Daoy (cell line): ENCODE results near the gene COMP. TPM values are rescaled to one million over a fixed set of nuclear protein-coding genes. Genes with fewer than 3 reads are reported as not detected.
"Not testable (repeated sequence)": the region's sequence is repeated elsewhere in the genome, so short reads cannot be mapped to it uniquely, and the experiment has no call there.

Source experiments
- DNase-seq: peaks from one replicate; pipeline ENCODE4 v3.0.0-alpha.2; 2015; ENCODE audit warnings: low read depth
- total RNA-seq: library from RNA; depleted of rRNA; stranded (reverse); fragments of >200 nt; shearing (Covaris generic); gene quantifications from 2 replicates; pipeline ENCODE4 v1.2.3, GENCODE V29; 2014; rRNA removed

The COMP gene
- not detected in 2 replicates for total RNA-seq

- DNase-seq = no peak
Measured at GRCh38 chr19:18790566-18791314, at the start of gene COMP. Gene COMP (minus strand): TSS chr19:18791305. CDS start chr19:18791269, 36 bp downstream.

DNA sequence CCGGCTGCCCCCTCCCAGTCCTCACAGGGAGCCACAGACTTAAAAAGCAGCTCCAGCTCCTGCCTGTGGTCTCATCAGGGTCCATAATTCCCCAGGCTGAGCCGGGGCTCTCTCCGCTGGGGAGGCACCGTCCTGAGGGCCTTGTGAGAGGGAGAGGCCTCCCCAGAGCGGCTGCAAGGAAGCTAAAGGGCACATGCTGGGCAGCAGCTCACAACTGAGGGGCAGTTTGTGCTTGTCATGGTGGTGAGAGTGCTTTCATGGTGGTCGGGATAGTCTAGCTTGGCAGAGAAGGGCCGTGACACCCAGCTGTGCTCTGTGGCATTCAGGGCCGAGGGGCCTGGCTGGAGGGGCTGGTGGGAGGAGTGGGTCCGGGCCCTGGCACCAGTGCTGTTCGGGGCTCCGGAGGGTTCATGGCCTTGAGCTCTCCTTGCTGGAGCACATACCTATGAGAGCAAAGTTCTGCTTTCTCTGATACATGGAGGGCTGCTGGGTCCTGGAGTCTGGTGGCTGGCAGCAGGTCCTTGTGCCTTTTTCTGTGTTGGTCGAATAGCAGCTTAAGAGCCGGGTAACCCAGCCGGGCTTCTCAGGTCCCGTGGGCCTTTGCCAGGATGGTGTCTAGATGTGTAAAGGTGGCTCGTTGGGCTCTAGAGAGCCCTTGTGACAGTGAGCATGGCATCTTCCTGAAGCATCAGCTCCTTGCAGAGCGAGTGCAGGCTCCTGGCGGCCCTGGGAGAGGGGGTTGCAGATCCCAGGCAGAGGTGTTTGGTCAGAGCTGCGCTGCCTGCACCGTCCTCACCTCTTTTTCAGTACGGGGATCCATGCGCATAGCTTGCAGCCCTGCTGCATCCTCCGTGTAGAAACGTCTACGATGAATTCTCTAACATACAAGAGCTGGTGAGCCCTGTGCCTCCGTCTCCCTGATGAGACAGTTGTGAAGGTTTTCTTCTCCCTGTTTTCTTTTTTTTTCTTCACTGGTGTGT is 49.5 kb upstream of the COMP start:
- no peak for DNase-seq

DNA sequence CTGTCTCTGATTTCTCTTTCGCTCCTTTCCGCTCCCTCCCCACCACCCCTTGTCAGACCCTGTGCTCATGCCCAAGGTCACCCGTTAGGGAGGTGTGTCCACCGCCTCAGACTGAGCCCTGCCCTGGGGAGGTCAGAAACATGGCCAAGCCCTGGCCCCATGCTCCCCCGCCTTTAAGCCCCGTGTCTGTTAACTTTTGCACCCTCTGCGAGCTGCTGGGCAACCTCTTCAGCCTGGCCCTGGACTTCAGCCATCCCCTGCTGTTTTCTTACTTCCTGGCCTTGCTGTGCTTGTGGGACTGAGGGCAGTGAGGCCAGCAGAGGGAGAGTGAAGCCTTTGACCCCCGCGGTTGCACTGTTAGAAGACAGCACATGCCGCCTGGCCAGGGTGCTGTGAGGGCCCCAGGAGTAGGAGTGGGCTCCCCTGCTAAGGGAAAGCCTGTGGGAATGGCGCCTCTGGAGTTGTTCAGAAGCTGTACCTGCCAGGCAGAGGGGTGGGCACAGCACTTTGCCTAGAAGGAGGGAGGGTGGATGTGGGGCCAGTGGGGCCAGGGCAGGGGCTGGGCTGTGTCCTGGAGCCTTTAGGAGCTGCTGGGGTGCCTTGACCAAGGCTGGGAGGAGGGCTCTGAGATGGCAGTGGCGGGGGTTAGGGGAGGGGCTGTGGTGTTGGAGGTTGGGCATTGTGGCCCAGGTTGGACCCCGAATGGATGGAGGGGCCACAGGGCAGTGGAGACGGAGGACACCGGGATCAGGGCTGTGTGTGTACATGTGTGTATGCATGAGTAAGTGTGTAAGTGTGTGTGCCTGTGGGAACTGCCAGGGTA is 48.6 kb upstream of the COMP start:
- no peak for DNase-seq

DNA sequence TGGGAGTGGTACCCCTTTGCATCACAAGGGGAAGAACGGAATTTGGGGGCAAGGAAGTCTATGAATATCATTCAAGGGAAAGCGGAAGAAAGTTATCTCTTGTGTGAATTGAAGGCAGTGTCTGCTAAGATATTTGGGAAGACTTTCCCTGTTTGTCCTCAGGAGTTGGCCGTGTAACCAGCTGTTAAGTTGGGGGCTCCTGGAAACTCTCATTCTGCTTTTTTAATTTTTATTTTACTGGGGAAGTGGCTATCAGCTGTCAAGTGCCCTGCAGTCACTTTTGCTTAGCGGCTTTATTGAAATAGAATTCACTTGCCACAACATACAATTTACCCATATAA is 43.5 kb upstream of the COMP start:
- no peak for DNase-seq

DNA sequence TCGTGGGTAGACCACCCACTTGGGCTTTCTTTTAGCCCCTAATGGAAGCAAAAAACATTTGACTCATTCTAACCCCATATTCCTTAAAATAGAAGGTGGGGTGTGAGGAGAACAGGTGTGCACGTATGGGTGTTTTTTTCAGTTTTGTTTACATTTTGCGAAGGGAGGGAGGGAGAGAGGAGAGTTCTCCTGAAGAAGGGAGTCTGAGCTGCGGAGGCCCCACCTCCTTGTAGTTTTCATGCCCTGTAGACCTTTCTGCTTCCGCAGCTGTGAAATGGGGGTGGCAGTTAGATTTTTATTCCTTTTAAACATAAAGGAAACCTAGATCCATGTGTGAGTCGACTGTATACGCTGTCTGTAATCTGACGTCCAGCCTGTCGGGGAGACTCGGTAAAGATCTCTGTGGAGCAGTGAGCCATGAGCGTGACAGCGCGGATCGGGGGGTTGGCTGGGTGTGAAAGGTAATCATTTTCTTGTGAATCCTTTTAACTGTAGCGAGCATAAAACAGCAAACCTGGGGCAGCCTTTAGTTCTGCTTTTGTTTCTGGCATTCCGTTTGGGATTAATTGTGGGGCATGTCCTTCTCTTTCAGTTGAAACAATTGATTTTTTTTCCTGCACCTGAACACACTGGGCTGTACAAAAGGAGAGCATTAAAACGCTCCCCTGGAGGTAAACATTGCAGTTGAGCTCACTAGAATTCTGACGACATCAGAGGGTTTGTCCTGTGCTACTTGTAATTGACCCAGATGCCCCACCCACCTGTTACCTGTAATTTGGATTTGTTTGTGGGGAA is 42.9 kb upstream of the COMP start:
- no peak for DNase-seq

GRCh38 chr19:18833141-18833476 is 42.0 kb upstream of the COMP start:
- no peak for DNase-seq

DNA sequence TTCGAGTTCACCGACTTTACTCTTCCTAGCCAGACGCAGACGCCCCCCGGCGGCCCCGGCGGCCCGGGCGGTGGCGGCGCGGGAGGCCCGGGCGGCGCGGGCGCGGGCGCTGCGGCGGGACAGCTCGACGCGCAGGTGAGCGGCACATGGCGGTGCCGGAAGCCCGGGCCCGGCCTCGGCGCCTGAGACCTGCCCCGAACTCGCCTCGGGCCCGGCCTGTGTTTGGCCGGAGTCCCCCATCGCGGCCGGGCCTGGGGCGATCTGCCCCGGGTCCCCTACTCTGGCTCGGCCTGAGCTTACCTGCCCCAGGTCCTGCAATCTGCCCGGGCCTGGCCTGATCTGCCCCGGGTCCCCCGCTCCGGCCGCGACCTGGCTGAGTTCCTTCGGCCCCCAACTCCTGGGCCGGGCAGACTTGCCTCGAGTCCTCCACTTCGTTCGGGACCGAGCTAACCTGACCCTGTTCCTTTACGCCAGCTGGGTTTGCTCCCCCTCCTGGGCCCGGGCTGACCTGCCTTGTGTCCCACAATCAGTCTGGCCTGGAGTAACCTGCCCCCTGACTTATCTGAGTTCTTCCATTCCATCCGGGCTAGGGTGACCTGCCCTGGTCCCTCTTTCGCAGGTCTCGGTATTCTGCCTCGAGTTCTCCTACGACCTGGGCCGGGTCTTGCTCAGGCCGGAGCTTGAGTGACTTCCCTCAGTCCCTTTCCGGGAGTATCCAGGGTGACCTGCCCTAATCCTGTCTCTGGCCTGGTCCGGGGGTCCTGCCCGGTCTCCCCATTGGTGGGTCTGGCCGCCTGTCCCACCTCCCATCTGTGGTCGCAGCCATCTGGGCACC is 41.4 kb upstream of the COMP start:
- DNase-seq = peak; percentile 51

DNA sequence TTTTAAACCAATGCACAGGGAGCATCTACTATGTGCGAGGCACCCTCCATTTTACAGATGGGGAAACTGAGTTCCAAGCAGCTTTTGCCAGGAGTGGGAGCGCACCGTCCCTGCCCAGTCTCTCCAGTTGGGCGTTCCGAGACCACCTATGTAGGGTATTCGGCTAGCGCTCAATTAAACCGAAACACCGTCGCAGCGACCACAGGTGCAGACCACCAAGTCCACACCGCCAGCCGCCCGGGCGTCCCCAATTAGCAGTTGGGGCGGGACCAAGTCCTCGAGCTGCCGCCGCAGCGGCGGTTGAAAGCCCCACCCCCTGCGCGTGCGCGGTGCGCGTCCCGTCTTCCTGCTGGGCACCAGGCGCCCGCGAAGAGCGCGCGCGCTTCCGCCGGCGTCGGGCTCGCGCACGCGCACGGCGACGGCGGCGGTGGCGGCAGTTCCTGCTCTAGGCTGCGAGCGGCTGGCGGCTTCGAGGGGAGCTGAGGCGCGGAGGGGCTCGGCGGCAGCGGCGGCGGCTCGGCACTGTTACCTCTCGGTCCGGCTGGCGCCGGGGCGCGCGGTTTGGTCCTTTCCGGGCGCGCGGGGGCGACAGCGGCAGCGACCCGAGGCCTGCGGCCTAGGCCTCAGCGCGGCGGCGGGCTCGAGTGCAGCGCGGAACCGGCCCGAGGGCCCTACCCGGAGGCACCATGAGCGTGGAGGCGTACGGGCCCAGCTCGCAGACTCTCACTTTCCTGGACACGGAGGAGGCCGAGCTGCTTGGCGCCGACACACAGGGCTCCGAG is 40.6 kb upstream of the COMP start, which contains the start of gene UPF1:
TSS of gene UPF1 (plus strand) at position 436 of the 782 bp plus-strand sequence. CDS start at position 687, 251 bp downstream.
- peak; percentile 97 for DNase-seq

DNA sequence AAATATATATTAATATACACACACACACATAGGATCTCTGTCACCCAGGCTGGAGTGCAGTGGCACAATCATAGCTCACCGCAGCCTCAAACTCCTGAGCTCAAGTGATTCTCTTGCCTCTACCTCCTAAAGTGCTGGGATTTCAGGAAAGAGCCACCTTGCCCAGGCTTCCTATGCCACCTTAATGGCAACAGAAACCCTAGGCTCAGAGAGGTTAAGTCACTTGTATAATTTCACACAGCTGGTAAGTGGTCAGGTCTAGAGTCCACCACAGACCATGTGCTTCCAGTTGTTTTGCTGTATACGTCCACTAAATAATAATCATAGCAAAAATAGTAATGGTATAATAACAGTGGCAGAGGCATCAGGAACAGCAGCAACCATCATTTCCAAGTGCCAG is 39.4 kb upstream of the COMP start:
- DNase-seq = no peak

DNA sequence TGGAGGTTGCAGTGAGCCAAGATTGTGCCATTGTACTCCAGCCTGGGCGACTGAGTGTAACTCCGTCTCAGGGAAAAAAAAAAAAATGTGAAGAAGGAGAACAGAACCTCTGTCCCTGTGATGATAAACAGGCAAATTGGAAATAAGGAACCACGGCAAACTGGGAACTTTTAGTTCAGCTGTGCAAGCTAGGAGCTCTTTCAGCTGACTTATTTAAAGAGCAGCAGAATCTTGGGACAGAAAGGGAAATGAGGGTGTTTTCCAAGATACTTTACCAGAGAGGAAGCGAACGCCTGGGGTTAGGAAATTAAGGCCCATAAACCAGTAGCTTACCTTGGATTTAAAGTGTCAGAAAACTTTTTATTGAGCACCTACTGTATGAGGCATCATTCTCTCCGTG is 37.7 kb upstream of the COMP start:
- no peak for DNase-seq

DNA sequence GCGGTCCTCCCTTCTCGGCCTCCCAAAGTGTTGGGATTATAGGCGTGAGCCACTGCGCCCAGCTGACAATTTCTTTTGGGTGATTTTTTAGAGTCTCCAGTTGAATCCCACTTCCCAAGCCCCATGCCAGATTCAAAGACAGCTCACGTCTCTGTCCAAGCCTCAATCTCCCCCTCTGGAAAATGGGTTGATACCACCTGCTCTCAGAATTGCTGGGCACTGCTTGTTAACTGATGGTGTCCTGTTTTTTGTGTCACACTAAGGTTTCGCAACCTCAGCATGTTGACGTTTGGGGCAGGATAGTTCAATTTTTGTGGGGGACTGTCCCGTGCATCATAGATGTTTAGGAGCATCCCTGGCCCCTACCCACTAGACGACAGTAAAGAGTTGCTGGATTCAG is 26.5 kb upstream of the COMP start:
- no peak for DNase-seq

DNA sequence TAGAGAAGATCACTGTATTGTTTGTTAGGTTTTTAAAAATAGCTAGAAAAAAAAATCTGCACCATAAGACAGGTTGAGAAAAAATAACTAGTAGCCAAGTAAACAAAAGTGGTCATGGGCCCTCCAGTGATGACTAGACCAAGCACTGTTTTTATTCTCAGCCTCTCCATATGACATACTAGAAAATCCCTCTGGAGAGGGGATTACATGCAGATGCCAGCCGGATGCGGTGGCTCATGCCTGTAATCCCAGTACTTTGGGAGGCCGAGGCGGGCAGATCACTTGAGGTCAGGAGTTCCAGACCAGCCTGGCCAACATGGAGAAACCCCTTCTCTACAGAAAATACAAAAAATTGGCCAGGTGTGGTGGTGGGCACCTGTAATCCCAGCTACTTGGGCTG is 25.5 kb upstream of the COMP start:
- DNase-seq = not testable (repeated sequence)

GRCh38 chr19:18815673-18816072 is 24.6 kb upstream of the COMP start:
- DNase-seq = no peak

DNA sequence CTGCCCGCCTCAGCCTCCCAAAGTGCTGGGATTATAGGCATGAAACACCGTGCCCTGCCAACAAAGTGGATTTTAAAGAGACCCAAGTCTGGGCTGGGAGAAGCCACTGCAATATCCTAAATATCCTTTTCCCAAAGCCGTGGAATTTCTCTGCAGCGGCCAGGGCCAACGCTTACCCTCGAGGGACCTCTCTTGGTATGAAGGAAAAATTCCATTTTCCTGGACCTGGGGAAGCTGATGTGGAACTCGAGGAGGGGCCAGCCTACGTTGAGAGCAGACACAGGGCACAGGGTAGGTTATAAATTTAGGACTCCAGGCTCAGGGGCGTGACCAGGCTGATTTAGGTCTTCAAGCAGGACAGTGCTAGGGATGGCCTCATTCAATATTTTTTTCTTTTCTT is 23.0 kb upstream of the COMP start:
- no peak for DNase-seq

- not testable (repeated sequence) for DNase-seq
Measured at GRCh38 chr19:18811638-18812037, 20.5 kb upstream of the COMP start.

- DNase-seq = peak; percentile 56
Measured at GRCh38 chr19:18809149-18809868, 18.2 kb upstream of the COMP start.

DNA sequence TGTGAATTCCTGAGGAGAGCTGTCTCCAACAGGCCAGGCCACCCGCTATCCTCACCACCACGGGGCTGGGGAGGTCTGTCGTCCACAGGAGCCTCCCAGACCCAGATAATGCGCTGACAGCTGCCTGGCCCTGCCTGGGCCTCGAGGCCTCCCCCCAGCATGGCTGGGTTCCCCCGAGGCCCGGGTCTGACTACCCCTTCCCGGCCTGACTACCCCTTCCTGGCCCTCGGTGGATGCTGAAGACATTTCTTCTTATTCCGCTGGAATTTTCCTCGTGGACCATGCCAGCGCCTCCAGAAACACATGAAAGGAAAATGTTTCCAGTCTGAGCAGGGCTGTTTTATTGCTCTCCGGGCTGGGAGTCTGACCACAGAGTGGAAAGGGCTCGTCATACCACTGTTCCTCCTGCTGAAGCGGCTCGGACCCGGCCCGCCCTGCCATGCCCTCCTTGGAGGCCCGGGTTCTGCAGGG is 16.8 kb upstream of the COMP start:
- no peak for DNase-seq

GRCh38 chr19:18804643-18805042 is 13.5 kb upstream of the COMP start:
- DNase-seq = no peak
